ENCODE results near the gene SLC22A1. TPM values are rescaled to one million over a fixed set of nuclear protein-coding genes. Genes with fewer than 3 reads are reported as not detected.

SLC22A1 gene
- polyA plus RNA-seq, 2 of the 4 experiments (the other 2 are of a cell fraction), result 2.1 TPM

DNA sequence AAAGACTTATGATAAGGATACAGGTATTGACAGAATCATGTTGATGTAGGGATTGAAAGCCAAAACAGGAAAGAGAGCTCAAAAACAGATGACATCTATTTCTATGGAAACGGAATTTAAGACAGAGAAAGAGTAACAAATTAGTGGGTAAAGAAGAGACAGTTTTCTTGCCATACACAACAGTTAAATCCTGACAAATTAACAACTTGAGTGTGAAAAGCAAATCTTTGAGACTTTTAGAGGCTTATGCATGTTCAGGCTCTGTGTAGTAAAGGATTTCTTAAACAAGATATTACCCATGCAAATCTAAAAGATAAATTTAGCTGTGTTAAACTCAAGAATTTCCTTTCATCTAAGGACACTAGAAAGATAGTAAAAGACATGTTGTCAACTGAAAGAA lies 68.5 kb downstream of the SLC22A1 start:
- Histone ChIP-seq H3K9me3 (peaks cover 13% of the 10 kb centered on the region; the same call in 1 of the 3 replicates), H3K4me2 (no peak overlapping the region), H3K4me3 (no peak overlapping the region), H3K4me1 (no peaks in the 10 kb centered on the region), H3K27ac (no peak overlapping the region)
- no peak for DNase-seq (ENCODE audit: low read depth in 1 of 2, low spot score in 1 of 2)
- no peak for ATAC-seq
- POLR2A ChIA-PET, result no interaction called here
- 81% methylated on average over 1 of the region's 1 CpG for WGBS (ENCODE audit: missing lambda C conversion rate)
- CTCF ChIA-PET, result no interaction called here
- TF ChIP-seq ZNF302 (CRISPR knock-in tag; IDR thresholded peaks at IDR 0.05), result no peak
- TF ChIP-seq BCL3 (IDR thresholded peaks at IDR 0.05), result no peak
- no peak for TF ChIP-seq KDM1A (IDR thresholded peaks at IDR 0.05; ENCODE audit: low read depth)
- FAIRE-seq, result no peak

DNA sequence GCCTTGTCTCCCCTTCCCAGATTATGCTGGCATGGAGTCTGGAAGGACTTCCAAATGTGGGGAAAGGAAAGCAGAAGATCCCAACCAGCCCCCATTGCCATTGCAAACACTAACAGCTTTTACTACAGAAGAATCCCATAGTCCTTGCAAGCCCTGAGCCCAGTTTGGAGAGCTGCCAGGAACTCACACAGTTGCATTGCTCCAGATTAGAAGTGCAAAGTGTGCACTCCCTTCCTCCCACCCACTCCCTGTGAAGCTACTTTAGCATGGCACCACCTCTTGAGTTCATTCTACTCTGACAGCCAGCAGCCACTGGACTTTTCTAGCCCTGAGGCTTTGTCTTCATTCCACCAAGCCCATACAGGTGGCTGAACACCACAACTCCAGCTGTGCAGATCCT lies 69.4 kb downstream of the SLC22A1 start:
- Histone ChIP-seq H3K4me2 (no peak overlapping the region), H3K9me3 (peaks cover 13% of the 10 kb centered on the region; the same call in 1 of the 3 replicates), H3K27ac (no peak overlapping the region), H3K4me1 (no peaks in the 10 kb centered on the region), H3K4me3 (no peak overlapping the region)
- DNase-seq (ENCODE audit: low read depth in 1 of 2, low spot score in 1 of 2) (no peak), FAIRE-seq (no peak), ATAC-seq (no peak)
- POLR2A ChIA-PET, result no interaction called here
- no peak for TF ChIP-seq SMC3 (IDR thresholded peaks at IDR 0.05)
- TF ChIP-seq RAD21 (conservative IDR thresholded peaks at IDR 0.05 in 1 of 2, IDR thresholded peaks at IDR 0.05 in 1 of 2), result no peak
- no peak for TF ChIP-seq GATA3 (IDR thresholded peaks at IDR 0.05; ENCODE audit: borderline replicate concordance)
- CTCF ChIA-PET, result no interaction called here

DNA sequence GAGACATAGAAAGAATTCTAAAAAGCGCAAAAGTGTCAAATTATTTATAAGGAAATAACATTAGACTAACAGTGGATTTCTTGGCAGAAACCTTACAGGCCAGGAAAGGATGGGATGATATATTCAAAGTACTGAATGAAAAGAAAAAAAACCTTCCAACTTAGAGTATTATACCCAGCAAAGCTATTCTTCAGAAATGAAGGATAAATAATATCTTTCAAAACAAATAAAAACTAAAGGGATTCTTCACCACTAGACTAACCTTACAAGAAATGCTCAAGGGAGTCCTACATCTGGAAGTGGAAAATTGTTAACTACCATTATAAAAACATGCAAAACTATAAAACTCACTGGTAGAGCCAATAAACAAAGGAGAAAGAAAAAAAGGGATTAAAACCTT lies 71.2 kb downstream of the SLC22A1 start:
- TF ChIP-seq MYC (IDR thresholded peaks at IDR 0.05; ENCODE audit: borderline replicate concordance, low read length) (no peak), POLR2A (IDR thresholded peaks at IDR 0.05; ENCODE audit: low read length) (no peak), BHLHE40 (IDR thresholded peaks at IDR 0.05; ENCODE audit: low read depth, low read length) (no peak), RFX5 (IDR thresholded peaks at IDR 0.05) (no peak), POLR2AphosphoS2 (conservative IDR thresholded peaks at IDR 0.05; ENCODE audit: low read length) (no peak), EHF (CRISPR knock-in tag; IDR thresholded peaks at IDR 0.05) (no peak), HOXA7 (CRISPR knock-in tag; IDR thresholded peaks at IDR 0.05) (no peak), RARB (CRISPR knock-in tag; IDR thresholded peaks at IDR 0.05) (no peak), CHD4 (IDR thresholded peaks at IDR 0.05; ENCODE audit: borderline replicate concordance) (no peak), JUN (IDR thresholded peaks at IDR 0.05) (no peak)
- ChIA-PET POLR2A (no interaction called here), CTCF (interaction anchor here (1.3 kb wide), 1 partner anchor 9 kb away, joined by 3 read pairs; no protein-coding TSS in a partner anchor)
- H3K4me2 ChIP-seq, result no peak overlapping the region
- FAIRE-seq, result no peak
- no peak for DNase-seq (ENCODE audit: low read depth in 1 of 2, low spot score in 1 of 2)
- ATAC-seq, result no peak
- peaks cover 17% of the 10 kb centered on the region; the same call in 1 of the 3 replicates for H3K9me3 ChIP-seq
- H3K27ac ChIP-seq, result no peak overlapping the region
- no peaks in the 10 kb centered on the region for H3K4me1 ChIP-seq
- no peak overlapping the region for H3K4me3 ChIP-seq
- WGBS (ENCODE audit: missing lambda C conversion rate), result 96% methylated on average over 1 of the region's 1 CpG

- no peak overlapping the region for H3K27ac ChIP-seq
- 28% methylated on average over 1 of the region's 1 CpG for WGBS (ENCODE audit: missing lambda C conversion rate)
- no peak for ATAC-seq
- H3K4me2 ChIP-seq, result no peak overlapping the region
- DNase-seq (ENCODE audit: low read depth in 1 of 2, low spot score in 1 of 2), result no peak
- TF ChIP-seq HOXB5 (CRISPR knock-in tag; IDR thresholded peaks at IDR 0.05), result no peak
- TF ChIP-seq HOXA7 (CRISPR knock-in tag; IDR thresholded peaks at IDR 0.05), result no peak
- TF ChIP-seq, protein P1, sequence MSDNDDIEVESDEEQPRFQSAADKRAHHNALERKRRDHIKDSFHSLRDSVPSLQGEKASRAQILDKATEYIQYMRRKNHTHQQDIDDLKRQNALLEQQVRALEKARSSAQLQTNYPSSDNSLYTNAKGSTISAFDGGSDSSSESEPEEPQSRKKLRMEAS (IDR thresholded peaks at IDR 0.05), result no peak
- no peak for TF ChIP-seq TFCP2L1 (CRISPR knock-in tag; IDR thresholded peaks at IDR 0.05)
- no peak for TF ChIP-seq FOXS1 (CRISPR knock-in tag; IDR thresholded peaks at IDR 0.05)
- no peak for TF ChIP-seq NFE2L2 (conservative IDR thresholded peaks at IDR 0.05; ENCODE audit: low read length)
- no peak for TF ChIP-seq REST (IDR thresholded peaks at IDR 0.05)
- TF ChIP-seq RCOR1 (IDR thresholded peaks at IDR 0.05; ENCODE audit: low read depth, low read length), result no peak
- TF ChIP-seq CBX8 (IDR thresholded peaks at IDR 0.05), result no peak
- H3K4me1 ChIP-seq, result peaks cover 15% of the 10 kb centered on the region; the same call in 2 of the 3 replicates
- FAIRE-seq, result no peak
- H3K4me3 ChIP-seq, result no peak overlapping the region
- CTCF ChIA-PET, result no interaction called here
- peaks cover 17% of the 10 kb centered on the region; the same call in 1 of the 3 replicates for H3K9me3 ChIP-seq
- POLR2A ChIA-PET, result no interaction called here
These were observed 73.2 kb downstream of the SLC22A1 start for GRCh38 chr6:160194808-160195207.

Measured in A549 (cell line).